SK-N-SH (cell line): ENCODE data around the gene AK5. TPM values are rescaled to one million over a fixed set of nuclear protein-coding genes. Genes with fewer than 3 reads are reported as not detected.

Source experiments
- CTCF ChIA-PET: fragments of 300-600, 350-600 bp; formaldehyde crosslinking; extraction: SDS; loops from one replicate; lab custom pipeline; 2021; lab: Yijun Ruan, JAX
- POLR2A ChIA-PET: fragments of 350-600 bp; sonication (Branson Sonifier 250); formaldehyde crosslinking; extraction: SDS; loops from one replicate; lab custom pipeline; 2020; ENCODE audit warnings: antibody characterized with exemption, inconsistent platforms; lab: Yijun Ruan, JAX
- DNase-seq: peaks from one replicate; pipeline ENCODE4 v3.0.0; 2012
- H2AFZ ChIP-seq: fragments of 200-600 bp; sonication (generic); 2 replicates; pipeline ENCODE4 v1.8.1; 2016; ENCODE audit warnings: antibody characterized with exemption, mild to moderate bottlenecking, low read depth
- H3F3A ChIP-seq: fragments of 200-600 bp; sonication (generic); replicated peaks from 2 replicates; pipeline ENCODE3; 2016; ENCODE audit warnings: antibody characterized with exemption, mild to moderate bottlenecking; ENCODE audit not compliant: insufficient read depth
- H3K27ac ChIP-seq, 2 experiments: fragments of 200-500 bp in 1 of 2; fragments of 200-600 bp in 1 of 2; sonication (Bioruptor generic) in 1 of 2; sonication (generic), shearing (Covaris generic) in 1 of 2; 2 replicates each; pipeline versions ENCODE4 v1.5.1 to v1.6.1; 2014 to 2016; ENCODE audit warnings: low read depth in 2 of 2, inconsistent platforms in 1 of 2, low read length in 1 of 2, mild to moderate bottlenecking in 1 of 2, mixed read lengths in 1 of 2
- H3K27me3 ChIP-seq: fragments of 200-600 bp; sonication (generic), shearing (Covaris generic); 2 replicates; pipeline ENCODE4 v1.6.1; 2016; ENCODE audit warnings: mixed run types; ENCODE audit not compliant: insufficient read depth
- H3K36me3 ChIP-seq, 2 experiments: fragments of 200-500 bp in 1 of 2; fragments of 200-600 bp in 1 of 2; sonication (Bioruptor generic) in 1 of 2; sonication (generic) in 1 of 2; replicated peaks in 1 of 2; 2 replicates each; pipeline versions ENCODE3 to v1.5.1; 2014 to 2016; ENCODE audit warnings: low read length in 1 of 2, mild to moderate bottlenecking in 1 of 2; ENCODE audit not compliant: insufficient read depth in 2 of 2, control insufficient read depth in 1 of 2
- H3K4me1 ChIP-seq, 2 experiments: fragments of 200-500 bp in 1 of 2; fragments of 200-600 bp in 1 of 2; sonication (Bioruptor generic) in 1 of 2; sonication (generic), shearing (Covaris generic) in 1 of 2; 2 replicates each; pipeline versions ENCODE4 v1.5.1 to v1.6.1; 2014 to 2016; ENCODE audit warnings: low read depth in 1 of 2, low read length in 1 of 2, mixed run types in 1 of 2; ENCODE audit not compliant: insufficient read depth in 2 of 2, control insufficient read depth in 1 of 2
- H3K4me2 ChIP-seq: fragments of 200-600 bp; sonication (generic), shearing (Covaris generic); 2 replicates; pipeline ENCODE4 v1.6.1; 2017; ENCODE audit warnings: mixed run types
- H3K4me3 ChIP-seq, 2 experiments: fragments of 200-500 bp in 1 of 2; fragments of 200-600 bp in 1 of 2; sonication (Bioruptor generic) in 1 of 2; sonication (generic), shearing (Covaris generic) in 1 of 2; 2 replicates each; pipeline versions ENCODE4 v1.5.1 to v1.8.1; 2014 to 2016; ENCODE audit warnings: low read depth in 2 of 2, inconsistent platforms in 1 of 2, low read length in 1 of 2, mild to moderate bottlenecking in 1 of 2, mixed read lengths in 1 of 2, moderate library complexity in 1 of 2
- H3K79me2 ChIP-seq: fragments of 200-600 bp; sonication (generic); 2 replicates; pipeline ENCODE4 v1.8.1; 2017; ENCODE audit warnings: mild to moderate bottlenecking; ENCODE audit not compliant: insufficient read depth
- H3K9ac ChIP-seq: fragments of 200-600 bp; sonication (generic); 2 replicates; pipeline ENCODE4 v1.6.1; 2017; ENCODE audit warnings: mixed run types
- H3K9me2 ChIP-seq: fragments of 200-600 bp; sonication (generic); 2 replicates; pipeline ENCODE4 v1.6.1; 2017; ENCODE audit warnings: mixed run types
- H3K9me3 ChIP-seq: fragments of 200-600 bp; sonication (generic); 2 replicates; pipeline ENCODE4 v1.6.1; 2017; ENCODE audit warnings: mixed run types, mild to moderate bottlenecking, moderate library complexity
- H4K20me1 ChIP-seq: fragments of 200-600 bp; sonication (generic); 2 replicates; pipeline ENCODE4 v1.6.1; 2017; ENCODE audit warnings: mild to moderate bottlenecking, mixed run types; ENCODE audit not compliant: insufficient read depth
- CHD2 ChIP-seq: fragments of 150-350 bp; IDR thresholded peaks from 2 replicates; pipeline ENCODE4 v1.6.1; 2018; ENCODE audit warnings: low read length; ENCODE audit not compliant: partially characterized antibody
- ELF1 ChIP-seq: IDR thresholded peaks from 2 replicates; pipeline ENCODE4 v1.4.0; 2012
- EP300 ChIP-seq, 2 experiments: IDR thresholded peaks; 2 replicates each; pipeline versions ENCODE4 v1.4.0 to v1.6.1; 2012; ENCODE audit warnings: borderline replicate concordance in 1 of 2, low read depth in 1 of 2, low read length in 1 of 2
- FOSL2 ChIP-seq: IDR thresholded peaks from 2 replicates; pipeline ENCODE4 v1.4.0; 2012; ENCODE audit warnings: low read depth, mild to moderate bottlenecking, moderate library complexity, borderline replicate concordance
- FOXJ3 ChIP-seq: sonication (generic); formaldehyde crosslinking; IDR thresholded peaks from 2 replicates; pipeline ENCODE4 v1.5.1; 2020; ENCODE audit warnings: mild to moderate bottlenecking, missing genetic modification reagents
- FOXM1 ChIP-seq: IDR thresholded peaks from 2 replicates; pipeline ENCODE4 v1.4.0; 2012; ENCODE audit warnings: low read depth, mild to moderate bottlenecking
- MEF2A ChIP-seq: IDR thresholded peaks from 2 replicates; pipeline ENCODE4 v1.4.0; 2012; ENCODE audit warnings: low read depth, borderline replicate concordance
- NFIC ChIP-seq: IDR thresholded peaks from 2 replicates; pipeline ENCODE4 v1.4.0; 2012; ENCODE audit warnings: borderline replicate concordance
- RAD21 ChIP-seq: IDR thresholded peaks from 2 replicates; pipeline ENCODE4 v1.6.1; 2012; ENCODE audit warnings: mild to moderate bottlenecking, low read length
- RFX5 ChIP-seq: IDR thresholded peaks from 2 replicates; pipeline ENCODE4 v1.6.1; 2012; ENCODE audit warnings: mild to moderate bottlenecking, improper control_type of control experiment, low read length
- RXRA ChIP-seq: IDR thresholded peaks from 2 replicates; pipeline ENCODE4 v1.4.0; 2012; ENCODE audit warnings: low read depth, mild to moderate bottlenecking, borderline replicate concordance
- SMC3 ChIP-seq: IDR thresholded peaks from 2 replicates; pipeline ENCODE4 v1.6.1; 2012; ENCODE audit warnings: low read depth, low read length, improper control_type of control experiment
- TCF12 ChIP-seq: IDR thresholded peaks from 2 replicates; pipeline ENCODE4 v1.4.0; 2012
- YY1 ChIP-seq: IDR thresholded peaks from 2 replicates; pipeline ENCODE4 v1.4.0; 2012; ENCODE audit warnings: low read depth, mild to moderate bottlenecking
- WGBS: methylation state at CpG from one replicate; pipeline ENCODE4 v1.1.6; 2017; ENCODE audit warnings: low lambda C conversion rate; 5-methylcytosine and 5-hydroxymethylcytosine counted together
- polyA plus RNA-seq, 3 experiments: library from polyadenylated mRNA; depleted of rRNA; stranded (reverse); fragments of >200 nt; gene quantifications; 2 replicates each; pipeline ENCODE4 v1.2.3, GENCODE V29; 2012
- TF ChIP-seq, protein P1 (sequence below): IDR thresholded peaks from 2 replicates; pipeline ENCODE4 v1.4.0; 2012; ENCODE audit warnings: low read depth, borderline replicate concordance
- TF ChIP-seq, protein P2 (sequence below): fragments of 200-600 bp; sonication (generic); IDR thresholded peaks from 2 replicates; pipeline ENCODE4 v1.6.1; 2017; ENCODE audit warnings: antibody characterized with exemption, mild to moderate bottlenecking, moderate library complexity

The AK5 gene
- polyA plus RNA-seq, 1 of the 3 experiments (the other 2 are of a cell fraction), result 22.9 TPM

DNA sequence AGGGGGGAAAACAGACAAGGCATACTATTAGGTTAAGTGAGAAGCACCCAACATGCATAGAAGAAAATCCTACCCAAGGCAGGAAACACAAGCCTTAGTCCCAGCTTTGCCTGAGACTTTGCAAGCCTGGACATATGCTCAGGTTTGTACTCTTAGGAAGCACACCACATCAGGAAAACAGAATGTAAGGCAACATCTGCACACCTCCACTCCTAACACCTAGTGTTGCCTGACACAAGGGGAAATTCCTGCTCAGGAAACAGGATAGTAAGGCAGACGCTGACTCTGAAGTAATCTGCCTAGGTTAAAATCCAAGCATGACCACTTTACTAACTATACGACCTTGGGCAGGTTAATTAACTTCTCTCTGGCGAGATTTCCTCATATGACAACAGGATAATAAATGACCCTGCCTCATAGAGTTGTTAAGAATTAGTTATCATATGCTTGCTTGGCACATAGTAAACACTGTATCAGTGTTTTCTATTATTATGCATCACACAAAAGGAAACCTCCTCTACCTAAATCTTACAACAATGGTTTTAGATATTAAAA, 280.9 kb downstream of the AK5 start:
- no peak for TF ChIP-seq RXRA
- TF ChIP-seq FOXM1, result no peak
- TF ChIP-seq, protein P1, sequence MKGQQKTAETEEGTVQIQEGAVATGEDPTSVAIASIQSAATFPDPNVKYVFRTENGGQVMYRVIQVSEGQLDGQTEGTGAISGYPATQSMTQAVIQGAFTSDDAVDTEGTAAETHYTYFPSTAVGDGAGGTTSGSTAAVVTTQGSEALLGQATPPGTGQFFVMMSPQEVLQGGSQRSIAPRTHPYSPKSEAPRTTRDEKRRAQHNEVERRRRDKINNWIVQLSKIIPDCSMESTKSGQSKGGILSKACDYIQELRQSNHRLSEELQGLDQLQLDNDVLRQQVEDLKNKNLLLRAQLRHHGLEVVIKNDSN, result no peak
- TF ChIP-seq CHD2, result no peak
- Histone ChIP-seq H3K4me1 (peaks cover 0 to 20% of the 10 kb centered on the region in 2 experiments; a peak in 2 of 4 replicates), H3F3A (peaks cover 11% of the 10 kb centered on the region), H3K9me3 (no peaks in the 10 kb centered on the region), H3K9ac (no peak overlapping the region), H3K79me2 (no peaks in the 10 kb centered on the region), H3K9me2 (no peaks in the 10 kb centered on the region), H2AFZ (no peak overlapping the region), H4K20me1 (no peaks in the 10 kb centered on the region), H3K27ac (no peak overlapping the region), H3K27me3 (no peaks in the 10 kb centered on the region), H3K4me2 (no peak overlapping the region), H3K36me3 (peaks cover 70 to 76% of the 10 kb centered on the region in 2 experiments), H3K4me3 (no peak overlapping the region)
- ChIA-PET POLR2A (no interaction called here), CTCF (no interaction called here)
- DNase-seq, result no peak
- 93% methylated on average over 3 of the region's 3 CpGs for whole genome bisulfite sequencing

DNA sequence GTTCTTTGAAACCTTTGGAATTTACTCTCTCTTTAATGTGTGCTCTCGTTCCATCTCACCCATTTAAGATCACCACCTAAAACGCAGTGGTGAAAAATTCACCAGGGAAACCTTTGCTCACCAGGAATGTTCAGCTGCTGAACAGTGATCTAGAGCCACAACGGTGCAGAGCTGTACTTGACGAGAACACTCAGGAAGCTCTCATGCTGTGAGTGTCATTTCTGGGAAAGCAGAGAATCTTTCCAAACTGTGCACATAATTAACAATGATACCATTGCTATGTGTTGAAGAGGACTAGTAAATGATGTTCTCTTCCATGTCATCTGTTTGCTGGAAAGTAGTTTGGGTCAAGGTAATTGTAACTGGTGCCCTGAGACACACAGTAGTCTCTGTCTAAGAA, 283.5 kb downstream of the AK5 start:
- H3K27ac ChIP-seq, result no peak overlapping the region
- ChIA-PET POLR2A (no interaction called here), CTCF (interaction anchor here (1.3 kb wide), 1 partner anchor 23 kb away, joined by 3 read pairs; no protein-coding TSS in a partner anchor)
- DNase-seq, result no peak
- no peak overlapping the region for H2AFZ ChIP-seq
- H3K4me1 ChIP-seq, result peaks cover 0 to 20% of the 10 kb centered on the region in 2 experiments; a peak in 2 of 4 replicates
- H3K36me3 ChIP-seq, result peaks cover 65 to 72% of the 10 kb centered on the region in 2 experiments
- H4K20me1 ChIP-seq, result no peaks in the 10 kb centered on the region
- no peaks in the 10 kb centered on the region; the same call in 1 of the 2 replicates for H3K79me2 ChIP-seq
- H3F3A ChIP-seq, result peaks cover 15% of the 10 kb centered on the region
- no peaks in the 10 kb centered on the region for H3K9me3 ChIP-seq
- H3K4me3 ChIP-seq, result no peak overlapping the region
- H3K9ac ChIP-seq, result no peak overlapping the region
- no peaks in the 10 kb centered on the region for H3K27me3 ChIP-seq
- WGBS, result 94% methylated on average over 4 of the region's 4 CpGs
- no peak overlapping the region for H3K4me2 ChIP-seq
- TF ChIP-seq RXRA (no peak), RAD21 (no peak), TCF12 (no peak), FOSL2 (no peak), MEF2A (no peak), SMC3 (no peak), ELF1 (no peak), NFIC (no peak), FOXJ3 (CRISPR knock-in tag) (no peak), EP300 (IDR thresholded peaks at IDR 0.05; ENCODE audit: borderline replicate concordance in 1 of 2, low read depth in 1 of 2, low read length in 1 of 2) (no peak), RFX5 (no peak), YY1 (no peak)
- TF ChIP-seq, protein P2, sequence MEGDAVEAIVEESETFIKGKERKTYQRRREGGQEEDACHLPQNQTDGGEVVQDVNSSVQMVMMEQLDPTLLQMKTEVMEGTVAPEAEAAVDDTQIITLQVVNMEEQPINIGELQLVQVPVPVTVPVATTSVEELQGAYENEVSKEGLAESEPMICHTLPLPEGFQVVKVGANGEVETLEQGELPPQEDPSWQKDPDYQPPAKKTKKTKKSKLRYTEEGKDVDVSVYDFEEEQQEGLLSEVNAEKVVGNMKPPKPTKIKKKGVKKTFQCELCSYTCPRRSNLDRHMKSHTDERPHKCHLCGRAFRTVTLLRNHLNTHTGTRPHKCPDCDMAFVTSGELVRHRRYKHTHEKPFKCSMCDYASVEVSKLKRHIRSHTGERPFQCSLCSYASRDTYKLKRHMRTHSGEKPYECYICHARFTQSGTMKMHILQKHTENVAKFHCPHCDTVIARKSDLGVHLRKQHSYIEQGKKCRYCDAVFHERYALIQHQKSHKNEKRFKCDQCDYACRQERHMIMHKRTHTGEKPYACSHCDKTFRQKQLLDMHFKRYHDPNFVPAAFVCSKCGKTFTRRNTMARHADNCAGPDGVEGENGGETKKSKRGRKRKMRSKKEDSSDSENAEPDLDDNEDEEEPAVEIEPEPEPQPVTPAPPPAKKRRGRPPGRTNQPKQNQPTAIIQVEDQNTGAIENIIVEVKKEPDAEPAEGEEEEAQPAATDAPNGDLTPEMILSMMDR, result no peak
- H3K9me2 ChIP-seq, result no peaks in the 10 kb centered on the region
